ENCODE measurements around the gene FYN.

DNA sequence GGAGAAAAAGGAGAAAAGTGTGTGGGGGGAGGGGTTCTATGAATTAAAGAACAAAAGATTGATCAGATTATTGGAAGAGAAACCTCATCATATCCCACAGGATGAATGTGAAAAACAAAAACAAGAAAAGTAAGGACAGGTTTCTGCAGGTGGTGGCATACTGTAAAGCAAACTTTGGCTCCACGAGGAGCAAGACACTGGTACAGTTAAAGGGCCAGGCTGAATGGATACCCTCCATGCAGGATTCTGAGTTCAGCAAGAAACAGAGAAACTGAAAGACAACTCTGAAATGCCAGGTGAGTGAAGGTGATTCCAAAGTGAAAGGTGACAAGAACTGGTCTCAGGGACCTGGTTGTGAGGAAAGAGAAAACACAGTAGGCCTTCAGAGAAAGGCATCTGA is 37.4 kb downstream of the FYN start:
- TF ChIP-seq BHLHE40 (IDR thresholded peaks at IDR 0.05; ENCODE audit: borderline replicate concordance in 1 of 2, low read depth in 2 of 2, low read length in 1 of 2): no peak
- no peak for TF ChIP-seq ESRRA (IDR thresholded peaks at IDR 0.05; ENCODE audit: low read length)
- TF ChIP-seq EP300 (IDR thresholded peaks at IDR 0.05; ENCODE audit: borderline replicate concordance in 1 of 2, control insufficient read depth in 1 of 2, low read depth in 2 of 2, low read length in 2 of 2): no peak
- TF ChIP-seq EGR1 (IDR thresholded peaks at IDR 0.05; ENCODE audit: borderline replicate concordance in 1 of 2, low read depth in 2 of 2, low read length in 2 of 2): no peak
- no peak for TF ChIP-seq PAX5 (IDR thresholded peaks at IDR 0.05; ENCODE audit: borderline replicate concordance, low read depth, low read length)
- TF ChIP-seq, protein P1, sequence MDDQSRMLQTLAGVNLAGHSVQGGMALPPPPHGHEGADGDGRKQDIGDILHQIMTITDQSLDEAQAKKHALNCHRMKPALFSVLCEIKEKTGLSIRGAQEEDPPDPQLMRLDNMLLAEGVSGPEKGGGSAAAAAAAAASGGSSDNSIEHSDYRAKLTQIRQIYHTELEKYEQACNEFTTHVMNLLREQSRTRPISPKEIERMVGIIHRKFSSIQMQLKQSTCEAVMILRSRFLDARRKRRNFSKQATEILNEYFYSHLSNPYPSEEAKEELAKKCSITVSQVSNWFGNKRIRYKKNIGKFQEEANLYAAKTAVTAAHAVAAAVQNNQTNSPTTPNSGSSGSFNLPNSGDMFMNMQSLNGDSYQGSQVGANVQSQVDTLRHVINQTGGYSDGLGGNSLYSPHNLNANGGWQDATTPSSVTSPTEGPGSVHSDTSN (IDR thresholded peaks at IDR 0.05; ENCODE audit: insufficient replicate concordance, low read depth, low read length): no peak
- TF ChIP-seq, protein P2, sequence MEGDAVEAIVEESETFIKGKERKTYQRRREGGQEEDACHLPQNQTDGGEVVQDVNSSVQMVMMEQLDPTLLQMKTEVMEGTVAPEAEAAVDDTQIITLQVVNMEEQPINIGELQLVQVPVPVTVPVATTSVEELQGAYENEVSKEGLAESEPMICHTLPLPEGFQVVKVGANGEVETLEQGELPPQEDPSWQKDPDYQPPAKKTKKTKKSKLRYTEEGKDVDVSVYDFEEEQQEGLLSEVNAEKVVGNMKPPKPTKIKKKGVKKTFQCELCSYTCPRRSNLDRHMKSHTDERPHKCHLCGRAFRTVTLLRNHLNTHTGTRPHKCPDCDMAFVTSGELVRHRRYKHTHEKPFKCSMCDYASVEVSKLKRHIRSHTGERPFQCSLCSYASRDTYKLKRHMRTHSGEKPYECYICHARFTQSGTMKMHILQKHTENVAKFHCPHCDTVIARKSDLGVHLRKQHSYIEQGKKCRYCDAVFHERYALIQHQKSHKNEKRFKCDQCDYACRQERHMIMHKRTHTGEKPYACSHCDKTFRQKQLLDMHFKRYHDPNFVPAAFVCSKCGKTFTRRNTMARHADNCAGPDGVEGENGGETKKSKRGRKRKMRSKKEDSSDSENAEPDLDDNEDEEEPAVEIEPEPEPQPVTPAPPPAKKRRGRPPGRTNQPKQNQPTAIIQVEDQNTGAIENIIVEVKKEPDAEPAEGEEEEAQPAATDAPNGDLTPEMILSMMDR (IDR thresholded peaks at IDR 0.05 in 2 of 3, conservative IDR thresholded peaks at IDR 0.05 in 1 of 3; ENCODE audit: control insufficient read depth in 2 of 3, extremely low read depth in 1 of 3, insufficient read depth in 1 of 3, low read depth in 3 of 3, low read length in 3 of 3): no peak
- TF ChIP-seq IKZF2 (IDR thresholded peaks at IDR 0.05): no peak
- no peak for TF ChIP-seq BCL11A (IDR thresholded peaks at IDR 0.05; ENCODE audit: low read depth, low read length)
- TF ChIP-seq, protein P3, sequence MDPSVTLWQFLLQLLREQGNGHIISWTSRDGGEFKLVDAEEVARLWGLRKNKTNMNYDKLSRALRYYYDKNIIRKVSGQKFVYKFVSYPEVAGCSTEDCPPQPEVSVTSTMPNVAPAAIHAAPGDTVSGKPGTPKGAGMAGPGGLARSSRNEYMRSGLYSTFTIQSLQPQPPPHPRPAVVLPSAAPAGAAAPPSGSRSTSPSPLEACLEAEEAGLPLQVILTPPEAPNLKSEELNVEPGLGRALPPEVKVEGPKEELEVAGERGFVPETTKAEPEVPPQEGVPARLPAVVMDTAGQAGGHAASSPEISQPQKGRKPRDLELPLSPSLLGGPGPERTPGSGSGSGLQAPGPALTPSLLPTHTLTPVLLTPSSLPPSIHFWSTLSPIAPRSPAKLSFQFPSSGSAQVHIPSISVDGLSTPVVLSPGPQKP (IDR thresholded peaks at IDR 0.05; ENCODE audit: low read depth, low read length): no peak
- no peak for TF ChIP-seq EZH2 (IDR thresholded peaks at IDR 0.05; ENCODE audit: borderline replicate concordance, control insufficient read depth, low read depth, low read length)
- no peak for TF ChIP-seq NFYB (IDR thresholded peaks at IDR 0.05; ENCODE audit: insufficient read depth, low read depth, low read length)
